Measurements from ENCODE around the gene THADA.
"Not testable (repeated sequence)": the region's sequence is repeated elsewhere in the genome, so short reads cannot be mapped to it uniquely, and the experiment has no call there.

The THADA gene

GRCh38 chr2:43538034-43538670 lies 57.7 kb downstream of the THADA start:
- no peak for DNase-seq (ENCODE audit: low spot score)

GRCh38 chr2:43537137-43537536 lies 58.7 kb downstream of the THADA start:
- DNase-seq (ENCODE audit: low spot score) = no peak

GRCh38 chr2:43534569-43534968 lies 61.3 kb downstream of the THADA start:
- no peak for DNase-seq (ENCODE audit: low spot score)

GRCh38 chr2:43532572-43532971 lies 63.3 kb downstream of the THADA start:
- not testable (repeated sequence) for DNase-seq (ENCODE audit: low spot score)

GRCh38 chr2:43531251-43531650 lies 64.6 kb downstream of the THADA start:
- no peak for DNase-seq (ENCODE audit: low spot score)

GRCh38 chr2:43526994-43527393 lies 68.8 kb downstream of the THADA start:
- DNase-seq (ENCODE audit: low spot score) = no peak

GRCh38 chr2:43525506-43525905 lies 70.3 kb downstream of the THADA start:
- no peak for DNase-seq (ENCODE audit: low spot score)

GRCh38 chr2:43524177-43524965 lies 71.5 kb downstream of the THADA start:
- DNase-seq (ENCODE audit: low spot score) = no peak

- DNase-seq (ENCODE audit: low spot score) = no peak
Measured at GRCh38 chr2:43522177-43522576, 73.7 kb downstream of the THADA start.

GRCh38 chr2:43521568-43521967 lies 74.3 kb downstream of the THADA start:
- no peak for DNase-seq (ENCODE audit: low spot score)

- no peak for DNase-seq (ENCODE audit: low spot score)
Measured at GRCh38 chr2:43520919-43521318, 74.9 kb downstream of the THADA start.

- DNase-seq (ENCODE audit: low spot score) = no peak
Measured at GRCh38 chr2:43519643-43520221, 76.1 kb downstream of the THADA start.

GRCh38 chr2:43518718-43519117 lies 77.1 kb downstream of the THADA start:
- no peak for DNase-seq (ENCODE audit: low spot score)

- no peak for DNase-seq (ENCODE audit: low spot score)
Measured at GRCh38 chr2:43518181-43518580, 77.7 kb downstream of the THADA start.

- DNase-seq (ENCODE audit: low spot score) = no peak
Measured at GRCh38 chr2:43515807-43516497, 79.9 kb downstream of the THADA start.

- DNase-seq (ENCODE audit: low spot score) = no peak
Measured at GRCh38 chr2:43515248-43515647, 80.6 kb downstream of the THADA start.

- no peak for DNase-seq (ENCODE audit: low spot score)
Measured at GRCh38 chr2:43513796-43514195, 82.0 kb downstream of the THADA start.

- no peak for DNase-seq (ENCODE audit: low spot score)
Measured at GRCh38 chr2:43513216-43513615, 82.6 kb downstream of the THADA start.

- no peak for DNase-seq (ENCODE audit: low spot score)
Measured at GRCh38 chr2:43511199-43511598, 84.6 kb downstream of the THADA start.

- no peak for DNase-seq (ENCODE audit: low spot score)
Measured at GRCh38 chr2:43509886-43510285, 86.0 kb downstream of the THADA start.

GRCh38 chr2:43508209-43508608 lies 87.6 kb downstream of the THADA start:
- no peak for DNase-seq (ENCODE audit: low spot score)

- DNase-seq (ENCODE audit: low spot score) = no peak
Measured at GRCh38 chr2:43507137-43507536, 88.7 kb downstream of the THADA start.

- DNase-seq (ENCODE audit: low spot score) = no peak
Measured at GRCh38 chr2:43495727-43496126, 100.1 kb downstream of the THADA start.
